Ectodermal cell (in vitro differentiated cells): ENCODE data around the gene CTSC.
"Not testable (repeated sequence)": the region's sequence is repeated elsewhere in the genome, so short reads cannot be mapped to it uniquely, and the experiment has no call there.

Experiments used
- H3K27ac ChIP-seq: 2 replicates; pipeline ENCODE4 v1.7.0; 2013; ENCODE audit warnings: mild to moderate bottlenecking, low read depth, low read length; ENCODE audit not compliant: insufficient read depth, poor library complexity, severe bottlenecking
- H3K27me3 ChIP-seq: 2 replicates; pipeline ENCODE4 v1.7.0; 2013; ENCODE audit warnings: mild to moderate bottlenecking, low read length; ENCODE audit not compliant: insufficient read depth, control insufficient read depth, poor library complexity, severe bottlenecking
- H3K36me3 ChIP-seq: one replicate; pipeline ENCODE4 v1.7.0; 2013; ENCODE audit warnings: low read length; ENCODE audit not compliant: control insufficient read depth, insufficient read depth
- H3K4me1 ChIP-seq: one replicate; pipeline ENCODE4 v1.7.0; 2013; ENCODE audit warnings: low read length; ENCODE audit not compliant: control insufficient read depth, insufficient read depth
- H3K4me3 ChIP-seq: 2 replicates; pipeline ENCODE4 v1.7.0; 2013; ENCODE audit warnings: low read depth, low read length, control low read depth; ENCODE audit not compliant: insufficient read depth
- H3K9me3 ChIP-seq: 2 replicates; pipeline ENCODE4 v1.7.0; 2013; ENCODE audit warnings: mild to moderate bottlenecking, low read length, moderate library complexity; ENCODE audit not compliant: control insufficient read depth
- WGBS, 2 experiments: methylation state at CpG; one replicate each; pipeline ENCODE4 v1.1.7; 2013; ENCODE audit warnings: missing lambda C conversion rate in 2 of 2; 5-methylcytosine and 5-hydroxymethylcytosine counted together

CTSC gene

GRCh38 chr11:88335284-88335683 is 2.3 kb downstream of the CTSC start:
- Histone ChIP-seq H3K36me3 (no peaks in the 10 kb centered on the region), H3K9me3 (no peaks in the 10 kb centered on the region), H3K4me1 (peaks cover 11% of the 10 kb centered on the region), H3K27ac (no peak overlapping the region), H3K27me3 (no peaks in the 10 kb centered on the region), H3K4me3 (peak overlapping the region; percentile 3)
- WGBS, 2 experiments, result 61 to 63% methylated on average over 4 of the region's 4 CpGs

GRCh38 chr11:88333862-88334261 is 3.7 kb downstream of the CTSC start:
- peaks cover 8% of the 10 kb centered on the region for H3K36me3 ChIP-seq
- H3K27ac ChIP-seq, result no peak overlapping the region
- peaks cover 9% of the 10 kb centered on the region for H3K4me1 ChIP-seq
- no peaks in the 10 kb centered on the region for H3K27me3 ChIP-seq
- no peaks in the 10 kb centered on the region for H3K9me3 ChIP-seq
- WGBS, 2 experiments, result 100% methylated on average over 1 of the region's 2 CpGs; no CpG with 5 or more reads in 1 of the 2 experiments
- H3K4me3 ChIP-seq, result no peak overlapping the region

GRCh38 chr11:88332851-88333250 is 4.7 kb downstream of the CTSC start:
- H3K27me3 ChIP-seq, result no peaks in the 10 kb centered on the region
- WGBS, 2 experiments, result 80 to 100% methylated on average over 1 of the region's 1 CpG
- no peak overlapping the region for H3K4me3 ChIP-seq
- peaks cover 3% of the 10 kb centered on the region for H3K4me1 ChIP-seq
- H3K9me3 ChIP-seq, result no peaks in the 10 kb centered on the region
- no peak overlapping the region for H3K27ac ChIP-seq
- H3K36me3 ChIP-seq, result peaks cover 14% of the 10 kb centered on the region

- H3K27me3 ChIP-seq, result no peaks in the 10 kb centered on the region
- H3K4me1 ChIP-seq, result peaks cover 3% of the 10 kb centered on the region
- 82 to 90% methylated on average over 5 of the region's 5 CpGs for WGBS, 2 experiments
- no peak overlapping the region for H3K27ac ChIP-seq
- no peaks in the 10 kb centered on the region for H3K9me3 ChIP-seq
- peaks cover 20% of the 10 kb centered on the region for H3K36me3 ChIP-seq
- no peak overlapping the region for H3K4me3 ChIP-seq
Observed at GRCh38 chr11:88330826-88331428, 6.6 kb downstream of the CTSC start.

- WGBS, 2 experiments, result 93 to 97% methylated on average over 8 of the region's 8 CpGs
- Histone ChIP-seq H3K4me1 (peaks cover 3% of the 10 kb centered on the region), H3K27me3 (no peaks in the 10 kb centered on the region), H3K9me3 (no peaks in the 10 kb centered on the region), H3K4me3 (no peak overlapping the region), H3K27ac (no peak overlapping the region), H3K36me3 (peaks cover 20% of the 10 kb centered on the region)
Observed at GRCh38 chr11:88329563-88330250, 7.8 kb downstream of the CTSC start.

GRCh38 chr11:88327462-88328143 is 9.9 kb downstream of the CTSC start:
- Histone ChIP-seq H3K27ac (no peak overlapping the region), H3K9me3 (no peaks in the 10 kb centered on the region), H3K27me3 (no peaks in the 10 kb centered on the region), H3K4me1 (peaks cover 3% of the 10 kb centered on the region), H3K36me3 (peaks cover 20% of the 10 kb centered on the region), H3K4me3 (no peak overlapping the region)
- WGBS, 2 experiments, result 87 to 93% methylated on average over 3 of the region's 3 CpGs

- peaks cover 20% of the 10 kb centered on the region for H3K36me3 ChIP-seq
Observed at GRCh38 chr11:88327061-88327460, 10.5 kb downstream of the CTSC start.

GRCh38 chr11:88326099-88326498 is 11.4 kb downstream of the CTSC start:
- whole genome bisulfite sequencing, 2 experiments, result 69 to 70% methylated on average over 3 of the region's 3 CpGs
- peaks cover 25% of the 10 kb centered on the region for H3K36me3 ChIP-seq

More at GRCh38 chr11:88327061-88327460, 10.5 kb downstream of the CTSC start:
- H3K9me3 ChIP-seq, result no peaks in the 10 kb centered on the region
- H3K4me1 ChIP-seq, result peaks cover 3% of the 10 kb centered on the region
- WGBS, 2 experiments, result 79 to 97% methylated on average over 2 of the region's 2 CpGs
- H3K4me3 ChIP-seq, result no peak overlapping the region
- no peak overlapping the region for H3K27ac ChIP-seq
- H3K27me3 ChIP-seq, result no peaks in the 10 kb centered on the region

GRCh38 chr11:88324562-88325345 is 12.8 kb downstream of the CTSC start:
- no peaks in the 10 kb centered on the region for H3K27me3 ChIP-seq
- 96% methylated on average over 4 of the region's 4 CpGs for whole genome bisulfite sequencing, 2 experiments
- peaks cover 3% of the 10 kb centered on the region for H3K4me1 ChIP-seq
- no peak overlapping the region for H3K4me3 ChIP-seq
- peaks cover 21% of the 10 kb centered on the region for H3K36me3 ChIP-seq
- no peaks in the 10 kb centered on the region for H3K9me3 ChIP-seq
- H3K27ac ChIP-seq, result no peak overlapping the region

More at GRCh38 chr11:88326099-88326498, 11.4 kb downstream of the CTSC start:
- Histone ChIP-seq H3K27me3 (no peaks in the 10 kb centered on the region), H3K9me3 (no peaks in the 10 kb centered on the region), H3K4me1 (peaks cover 1% of the 10 kb centered on the region), H3K27ac (no peak overlapping the region), H3K4me3 (no peak overlapping the region)

GRCh38 chr11:88322881-88323280 is 14.7 kb downstream of the CTSC start:
- not testable (repeated sequence) for H3K9me3 ChIP-seq, H3K4me3 ChIP-seq, H3K27ac ChIP-seq, H3K4me1 ChIP-seq, H3K27me3 ChIP-seq
- H3K36me3 ChIP-seq, result peaks cover 11% of the 10 kb centered on the region
- 89 to 92% methylated on average over 8 of the region's 8 CpGs for WGBS, 2 experiments
